Measurements from ENCODE around the gene TAAR8.
"Not testable (repeated sequence)": the region's sequence is repeated elsewhere in the genome, so short reads cannot be mapped to it uniquely, and the experiment has no call there.

TAAR8 gene

GRCh38 chr6:132548746-132549463, 3.6 kb upstream of the TAAR8 start:
- DNase-seq, result no peak

GRCh38 chr6:132551214-132551613, 1.3 kb upstream of the TAAR8 start:
- no peak for DNase-seq

GRCh38 chr6:132560087-132560486, 7.6 kb downstream of the TAAR8 start:
- DNase-seq, result not testable (repeated sequence)

- DNase-seq, result no peak
Measured at GRCh38 chr6:132566404-132566803, 13.9 kb downstream of the TAAR8 start.

GRCh38 chr6:132567566-132567965, 15.1 kb downstream of the TAAR8 start:
- no peak for DNase-seq

- DNase-seq, result no peak
Measured at GRCh38 chr6:132568611-132569010, 16.1 kb downstream of the TAAR8 start.

- DNase-seq, result no peak
Measured at GRCh38 chr6:132569170-132569569, 16.7 kb downstream of the TAAR8 start.

- no peak for DNase-seq
Measured at GRCh38 chr6:132570221-132570777, 17.8 kb downstream of the TAAR8 start, which contains the start of gene TAAR6. TSS of gene TAAR6 (plus strand) at chr6:132570322. CDS start at chr6:132570322, 0 bp downstream.

GRCh38 chr6:132571774-132572173, 19.3 kb downstream of the TAAR8 start:
- DNase-seq, result no peak

- no peak for DNase-seq
Measured at GRCh38 chr6:132584698-132585097, 32.2 kb downstream of the TAAR8 start.

GRCh38 chr6:132587424-132587823, 35.0 kb downstream of the TAAR8 start:
- no peak for DNase-seq

- no peak for DNase-seq
Measured at GRCh38 chr6:132589454-132589853, 37.0 kb downstream of the TAAR8 start, which contains the start of gene TAAR5. TSS of gene TAAR5 (minus strand) at chr6:132589741. CDS start at chr6:132589686, 55 bp downstream.

GRCh38 chr6:132590362-132590761, 37.9 kb downstream of the TAAR8 start:
- no peak for DNase-seq

- no peak for DNase-seq
Measured at GRCh38 chr6:132592855-132593254, 40.4 kb downstream of the TAAR8 start.

GRCh38 chr6:132596201-132596600, 43.7 kb downstream of the TAAR8 start:
- DNase-seq, result no peak

- no peak for DNase-seq
Measured at GRCh38 chr6:132598473-132598872, 46.0 kb downstream of the TAAR8 start.

GRCh38 chr6:132600900-132601299, 48.4 kb downstream of the TAAR8 start:
- not testable (repeated sequence) for DNase-seq
